Keratinocyte (primary cell): ENCODE data around the gene ADGRA3.

Experiments used
- EZH2 ChIP-seq: IDR thresholded peaks from one replicate; pipeline ENCODE4 v1.6.1; 2012; ENCODE audit warnings: inconsistent platforms, mild to moderate bottlenecking, low read length, moderate library complexity
- TF ChIP-seq, protein P1 (sequence below), 3 experiments: IDR thresholded peaks in 1 of 3; conservative IDR thresholded peaks in 1 of 3; optimal IDR thresholded peaks in 1 of 3; 2 replicates in 2 of 3; 3 replicates in 1 of 3; pipeline versions ENCODE3 to v1.5.1; 2011; ENCODE audit warnings: low read length in 3 of 3, mild to moderate bottlenecking in 3 of 3, moderate library complexity in 2 of 3, control low read depth in 1 of 3, inconsistent platforms in 1 of 3; ENCODE audit not compliant: insufficient read depth in 2 of 3; ENCODE audit errors: extremely low read depth in 1 of 3

- TF ChIP-seq, protein P1, sequence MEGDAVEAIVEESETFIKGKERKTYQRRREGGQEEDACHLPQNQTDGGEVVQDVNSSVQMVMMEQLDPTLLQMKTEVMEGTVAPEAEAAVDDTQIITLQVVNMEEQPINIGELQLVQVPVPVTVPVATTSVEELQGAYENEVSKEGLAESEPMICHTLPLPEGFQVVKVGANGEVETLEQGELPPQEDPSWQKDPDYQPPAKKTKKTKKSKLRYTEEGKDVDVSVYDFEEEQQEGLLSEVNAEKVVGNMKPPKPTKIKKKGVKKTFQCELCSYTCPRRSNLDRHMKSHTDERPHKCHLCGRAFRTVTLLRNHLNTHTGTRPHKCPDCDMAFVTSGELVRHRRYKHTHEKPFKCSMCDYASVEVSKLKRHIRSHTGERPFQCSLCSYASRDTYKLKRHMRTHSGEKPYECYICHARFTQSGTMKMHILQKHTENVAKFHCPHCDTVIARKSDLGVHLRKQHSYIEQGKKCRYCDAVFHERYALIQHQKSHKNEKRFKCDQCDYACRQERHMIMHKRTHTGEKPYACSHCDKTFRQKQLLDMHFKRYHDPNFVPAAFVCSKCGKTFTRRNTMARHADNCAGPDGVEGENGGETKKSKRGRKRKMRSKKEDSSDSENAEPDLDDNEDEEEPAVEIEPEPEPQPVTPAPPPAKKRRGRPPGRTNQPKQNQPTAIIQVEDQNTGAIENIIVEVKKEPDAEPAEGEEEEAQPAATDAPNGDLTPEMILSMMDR (optimal IDR thresholded peaks at IDR 0.05 in 1 of 3, IDR thresholded peaks at IDR 0.05 in 1 of 3, conservative IDR thresholded peaks at IDR 0.05 in 1 of 3; ENCODE audit: extremely low read depth in 1 of 3, insufficient read depth in 2 of 3, low read length in 3 of 3) = peak in 1 of 3 experiments; percentile 33
- no peak for TF ChIP-seq EZH2
Measured at GRCh38 chr4:22515145-22515887, 550 bp downstream of the ADGRA3 start.
